GM20000 (cell line): Measurements from ENCODE around the gene ATP4B.

ENCODE experiments used
- DNase-seq: peaks from one replicate; pipeline ENCODE4 v3.0.0; 2012; ENCODE audit warnings: low spot score
- TF ChIP-seq, protein P1 (sequence below): IDR thresholded peaks from 2 replicates; pipeline ENCODE4 v1.5.1; 2012; ENCODE audit warnings: mild to moderate bottlenecking, control low read depth; ENCODE audit errors: extremely low read depth, missing control alignments

The ATP4B gene

DNA sequence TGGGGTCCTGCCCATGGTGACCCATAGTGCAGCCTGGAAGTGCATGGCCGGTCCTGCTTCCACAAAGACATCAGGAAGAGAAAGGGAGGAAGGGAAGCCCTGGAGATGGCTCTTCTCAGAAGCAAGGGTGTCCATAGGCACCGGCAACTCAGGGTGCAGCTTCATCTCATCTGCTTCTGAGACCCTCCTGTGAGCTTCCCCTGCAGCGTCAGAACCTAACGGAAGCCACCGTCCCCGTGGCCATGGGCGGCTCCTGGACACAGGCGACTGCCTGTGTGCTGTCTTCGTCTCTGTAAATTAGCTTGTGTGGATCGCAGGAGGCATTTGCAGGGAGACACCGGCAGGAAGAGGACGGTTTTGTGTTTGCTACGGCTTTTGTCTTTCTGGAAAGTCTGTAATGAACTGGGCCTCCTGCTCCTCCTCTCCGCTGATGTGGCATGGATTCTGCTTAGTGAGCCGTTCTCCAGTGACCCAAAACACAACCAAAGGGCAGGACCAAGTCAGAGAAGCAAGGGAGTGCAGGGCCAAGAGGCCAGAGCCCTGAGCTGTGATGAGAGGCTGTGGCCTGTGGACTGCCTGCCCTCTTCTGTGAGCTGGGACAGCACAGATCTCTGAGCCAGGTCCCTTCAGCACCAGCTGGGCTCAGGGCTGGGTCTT is 2.5 kb downstream of the ATP4B start:
- TF ChIP-seq, protein P1, sequence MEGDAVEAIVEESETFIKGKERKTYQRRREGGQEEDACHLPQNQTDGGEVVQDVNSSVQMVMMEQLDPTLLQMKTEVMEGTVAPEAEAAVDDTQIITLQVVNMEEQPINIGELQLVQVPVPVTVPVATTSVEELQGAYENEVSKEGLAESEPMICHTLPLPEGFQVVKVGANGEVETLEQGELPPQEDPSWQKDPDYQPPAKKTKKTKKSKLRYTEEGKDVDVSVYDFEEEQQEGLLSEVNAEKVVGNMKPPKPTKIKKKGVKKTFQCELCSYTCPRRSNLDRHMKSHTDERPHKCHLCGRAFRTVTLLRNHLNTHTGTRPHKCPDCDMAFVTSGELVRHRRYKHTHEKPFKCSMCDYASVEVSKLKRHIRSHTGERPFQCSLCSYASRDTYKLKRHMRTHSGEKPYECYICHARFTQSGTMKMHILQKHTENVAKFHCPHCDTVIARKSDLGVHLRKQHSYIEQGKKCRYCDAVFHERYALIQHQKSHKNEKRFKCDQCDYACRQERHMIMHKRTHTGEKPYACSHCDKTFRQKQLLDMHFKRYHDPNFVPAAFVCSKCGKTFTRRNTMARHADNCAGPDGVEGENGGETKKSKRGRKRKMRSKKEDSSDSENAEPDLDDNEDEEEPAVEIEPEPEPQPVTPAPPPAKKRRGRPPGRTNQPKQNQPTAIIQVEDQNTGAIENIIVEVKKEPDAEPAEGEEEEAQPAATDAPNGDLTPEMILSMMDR: no peak
- no peak for DNase-seq

DNA sequence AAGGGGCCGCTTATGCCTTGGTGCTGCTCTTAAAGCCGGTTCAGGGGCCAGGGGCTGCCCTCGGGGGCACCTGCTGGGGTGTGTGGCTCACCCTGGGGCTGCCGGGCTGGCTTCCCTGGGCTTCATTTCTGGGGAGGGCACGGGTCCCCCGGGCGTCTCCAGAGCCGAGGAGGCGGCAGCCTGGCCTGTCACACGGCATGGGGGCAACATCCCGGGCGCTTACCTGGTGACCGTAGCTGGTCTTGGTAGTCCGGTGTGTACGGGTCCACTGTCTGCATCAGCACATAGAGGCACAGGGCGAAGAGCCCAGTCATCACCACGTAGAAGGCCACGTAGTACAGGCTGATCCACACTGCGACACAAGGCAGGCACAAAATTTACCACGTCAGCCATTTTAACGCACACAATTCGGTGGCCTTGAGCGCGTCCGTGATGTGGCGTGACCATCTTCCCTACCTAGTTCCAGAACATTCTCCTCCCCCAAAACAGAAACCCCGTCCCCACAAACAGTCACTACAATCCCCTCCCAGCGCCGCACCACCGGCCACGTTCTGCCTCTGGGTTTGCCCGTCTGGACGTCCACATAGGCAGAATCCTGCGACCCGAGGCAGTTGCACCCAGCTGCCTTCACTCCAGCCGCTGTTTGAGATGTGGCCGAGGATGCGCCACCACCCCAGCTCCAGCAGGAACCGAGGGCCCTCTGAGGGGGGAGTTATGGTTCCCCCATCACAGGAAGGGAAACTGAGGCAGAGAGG is 3.2 kb downstream of the ATP4B start:
- no peak for DNase-seq
- TF ChIP-seq, protein P1: no peak

DNA sequence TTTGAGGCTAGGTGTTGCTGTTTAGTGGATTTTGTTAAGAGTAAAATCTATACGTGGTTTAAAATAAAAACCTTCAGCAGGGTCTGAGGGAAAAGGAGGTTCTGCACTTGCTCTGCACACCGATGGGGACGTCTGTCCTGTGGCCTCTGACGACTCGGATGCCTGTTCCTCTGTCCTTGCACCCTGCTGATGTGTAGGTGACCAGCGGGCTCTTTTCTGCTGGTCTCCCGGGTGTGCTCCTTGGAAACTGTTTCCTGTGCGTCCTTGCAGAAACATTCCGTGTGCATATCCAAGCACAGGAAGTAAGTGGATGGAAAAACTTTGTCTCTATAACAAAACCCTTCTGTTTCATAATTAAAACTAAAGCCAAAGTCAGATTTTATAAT is 3.8 kb downstream of the ATP4B start:
- TF ChIP-seq, protein P1: no peak
- no peak for DNase-seq

DNA sequence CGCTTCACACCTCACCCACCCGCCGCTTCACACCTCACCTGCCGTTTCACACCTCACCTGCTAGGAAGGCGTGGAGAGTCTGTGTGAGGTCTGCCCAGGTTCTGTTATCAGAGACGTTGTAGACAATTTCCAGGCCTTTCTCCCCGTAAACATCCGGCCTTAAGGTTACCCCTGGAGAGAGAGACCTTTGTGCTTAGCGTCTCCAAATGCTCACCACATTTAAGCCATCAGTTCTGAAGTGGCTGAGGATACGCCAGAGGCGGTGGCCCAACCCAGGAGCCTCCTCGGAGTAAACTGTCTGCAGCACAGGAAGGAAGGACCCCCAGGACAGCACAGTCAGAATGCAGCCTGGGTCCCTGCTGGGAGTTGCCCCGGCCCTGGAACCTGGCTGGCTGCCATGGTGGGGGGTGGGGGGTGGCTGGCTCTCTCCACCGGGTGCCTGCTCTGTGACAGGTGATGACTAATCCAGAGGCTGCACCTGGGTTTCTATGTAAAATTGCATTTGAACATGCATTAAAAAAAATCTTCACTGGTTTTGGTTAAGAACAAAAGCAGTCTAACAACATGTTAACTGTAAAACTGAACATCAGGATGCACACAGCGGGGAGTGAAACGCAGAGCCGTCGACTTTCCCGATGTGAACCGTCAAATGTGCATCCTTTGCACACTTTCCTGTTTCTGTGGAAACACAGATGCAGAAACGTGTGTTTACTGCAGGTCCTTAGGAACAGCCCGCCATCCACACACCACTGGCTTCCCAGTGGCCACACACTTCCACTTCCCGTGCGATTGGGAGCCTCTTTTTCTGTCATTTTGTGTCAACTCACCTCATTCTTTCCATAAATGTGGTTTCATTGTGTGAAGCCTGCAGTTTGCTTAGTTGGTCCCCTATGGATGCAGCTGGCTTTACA is 4.5 kb downstream of the ATP4B start:
- TF ChIP-seq, protein P1: no peak
- no peak for DNase-seq

DNA sequence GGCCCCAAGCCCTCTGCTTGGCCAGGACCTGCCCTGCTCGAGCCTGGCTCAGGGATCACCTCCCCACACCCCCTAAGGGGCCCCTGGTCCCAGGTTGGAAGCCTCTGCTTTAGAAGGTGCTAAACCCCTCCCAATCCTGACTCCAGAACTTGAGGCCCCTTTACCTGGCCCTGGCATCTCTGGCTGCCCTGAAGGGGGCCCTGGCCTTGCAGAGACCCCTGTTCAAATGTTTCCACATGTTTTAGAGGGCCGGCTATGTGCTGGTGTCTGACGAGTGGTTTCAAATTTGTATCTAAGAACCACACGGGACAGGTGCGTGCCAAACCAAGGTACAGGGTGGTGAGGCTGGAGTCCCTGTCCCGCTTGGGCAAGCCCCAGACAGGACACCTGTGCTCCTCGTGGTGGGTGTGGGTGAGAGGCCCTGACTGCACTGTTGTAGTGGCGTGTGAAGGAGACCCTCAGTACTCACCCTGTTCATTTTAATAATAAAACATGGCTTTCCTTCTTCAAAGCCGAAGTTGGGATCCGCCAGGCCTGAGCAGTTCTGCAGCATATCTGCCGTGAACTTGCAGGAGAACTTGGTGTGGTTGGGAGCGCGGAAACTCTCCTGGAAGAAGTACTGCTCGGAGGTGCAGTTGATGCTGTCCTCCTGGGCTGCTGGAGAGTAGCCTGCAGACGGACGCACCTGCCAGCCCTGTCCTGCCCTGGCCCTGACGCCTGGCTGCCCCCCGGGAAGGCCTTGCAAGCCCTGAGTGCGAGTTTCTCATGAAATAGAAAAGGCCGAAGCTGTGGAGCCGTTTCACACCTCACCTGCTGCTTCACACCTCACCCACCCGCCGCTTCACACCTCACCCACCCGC is 5.4 kb downstream of the ATP4B start:
- no peak for DNase-seq
- TF ChIP-seq, protein P1: no peak

DNA sequence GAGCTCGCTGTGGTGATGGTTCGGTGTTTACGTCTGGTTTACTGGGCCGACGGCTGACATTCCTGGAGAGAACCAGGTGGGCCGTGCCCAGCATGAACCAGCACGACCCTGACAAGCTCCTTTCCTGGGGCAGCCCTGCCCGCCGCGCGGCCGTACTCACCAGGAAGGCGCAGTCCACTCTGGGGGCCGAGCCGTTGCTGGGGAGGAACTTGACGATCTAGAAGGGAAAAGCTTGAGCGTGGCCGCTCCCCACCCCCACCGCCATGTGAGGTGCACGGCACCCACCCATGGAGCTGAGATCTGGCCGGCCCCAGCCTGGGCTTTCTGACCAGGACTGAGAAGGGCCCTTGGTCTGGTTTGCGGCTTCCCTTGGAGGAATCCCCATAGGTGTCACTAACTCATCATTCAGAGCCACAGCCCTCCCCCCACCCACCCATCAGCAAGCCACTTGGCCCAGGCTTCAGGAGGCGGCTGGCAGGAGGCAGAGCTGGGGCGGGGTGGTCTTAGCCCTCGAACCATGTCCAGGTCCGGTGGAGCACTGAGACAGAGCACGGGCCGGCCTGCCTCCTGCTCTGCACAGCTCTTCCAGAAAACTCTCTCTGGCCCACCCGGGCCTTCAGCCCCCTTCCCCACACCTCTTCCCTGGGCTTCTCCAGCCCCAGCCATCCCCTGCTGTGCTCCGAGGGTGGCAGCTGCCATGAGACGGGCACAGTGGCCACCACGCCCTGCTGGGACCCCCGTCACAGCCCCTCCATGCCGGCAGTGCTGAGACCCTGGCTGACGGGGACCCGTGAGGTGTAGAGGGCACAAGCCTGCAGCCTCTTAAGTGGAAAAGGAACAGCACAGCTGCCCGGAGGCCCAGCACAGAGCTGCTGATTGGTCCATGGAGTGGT is 6.2 kb downstream of the ATP4B start:
- no peak for DNase-seq
- TF ChIP-seq, protein P1: no peak
